ENCODE data around the gene EEF1AKMT3. TPM values are rescaled to one million over a fixed set of nuclear protein-coding genes. Genes with fewer than 3 reads are reported as not detected.

EEF1AKMT3 gene
- total RNA-seq, 2 donors from 2014 or later: 3.7 to 5.8 TPM

- Histone ChIP-seq H3K36me3 (ENCODE audit: control insufficient read depth, insufficient read depth, low read length) (peaks cover 13% of the 10 kb centered on the region), H3K4me1 (ENCODE audit: control insufficient read depth, insufficient read depth, low read length) (no peaks in the 10 kb centered on the region), H3K9me3 (ENCODE audit: control insufficient read depth, low read length) (no peaks in the 10 kb centered on the region), H3K4me3 (ENCODE audit: low read length) (no peak overlapping the region), H3K27me3 (ENCODE audit: control insufficient read depth, insufficient read depth, low read length, poor library complexity, severe bottlenecking) (no peaks in the 10 kb centered on the region), H3K27ac (ENCODE audit: low read depth, low read length) (no peak overlapping the region), H3K9ac (ENCODE audit: extremely low read depth, low read length, poor library complexity, severe bottlenecking) (no peak overlapping the region)
- no peaks in the 10 kb centered on the region for H3K9me3 Mint-ChIP-seq
- peak; percentile 92 for DNase-seq
- no peak overlapping the region for H3K27ac Mint-ChIP-seq
- no peaks in the 10 kb centered on the region for H3K27me3 Mint-ChIP-seq (ENCODE audit: insufficient read depth)
- peaks cover 3% of the 10 kb centered on the region for H3K4me1 Mint-ChIP-seq
- peak; percentile 64 for TF ChIP-seq CTCF (conservative IDR thresholded peaks at IDR 0.05)
- peaks cover 4% of the 10 kb centered on the region for H3K36me3 Mint-ChIP-seq (ENCODE audit: low read depth)
- H3K4me3 Mint-ChIP-seq: peak overlapping the region; percentile 23
- WGBS, 2 experiments (ENCODE audit: insufficient coverage in 1 of 2, insufficient read length in 1 of 2): 79 to 81% methylated on average over 10 to 12 of the region's 13 CpGs
Measured at GRCh38 chr12:57815177-57816000, 43.0 kb downstream of the EEF1AKMT3 start.

GRCh38 chr12:57816001-57816854 is 43.8 kb downstream of the EEF1AKMT3 start:
- Mint-ChIP-seq H3K4me1 (peaks cover 3% of the 10 kb centered on the region), H3K27ac (no peak overlapping the region)
- H3K27ac ChIP-seq (ENCODE audit: low read depth, low read length): no peak overlapping the region

GRCh38 chr12:57816855-57817151 is 44.4 kb downstream of the EEF1AKMT3 start:
- H3K9ac ChIP-seq (ENCODE audit: extremely low read depth, low read length, poor library complexity, severe bottlenecking): no peak overlapping the region
- peaks cover 3% of the 10 kb centered on the region for H3K4me1 Mint-ChIP-seq
- H3K9me3 Mint-ChIP-seq: no peaks in the 10 kb centered on the region
- peaks cover 18% of the 10 kb centered on the region for H3K36me3 Mint-ChIP-seq (ENCODE audit: low read depth)
- no peaks in the 10 kb centered on the region for H3K9me3 ChIP-seq (ENCODE audit: control insufficient read depth, low read length)
- H3K27me3 Mint-ChIP-seq (ENCODE audit: insufficient read depth): no peaks in the 10 kb centered on the region
- H3K4me3 Mint-ChIP-seq: no peak overlapping the region
- no peaks in the 10 kb centered on the region for H3K27me3 ChIP-seq (ENCODE audit: control insufficient read depth, insufficient read depth, low read length, poor library complexity, severe bottlenecking)
- H3K27ac ChIP-seq (ENCODE audit: low read depth, low read length): no peak overlapping the region
- WGBS, 2 experiments (ENCODE audit: insufficient coverage in 1 of 2, insufficient read length in 1 of 2): 89% methylated on average over 5 of the region's 5 CpGs; no CpG with 5 or more reads in 1 of the 2 experiments
- H3K36me3 ChIP-seq (ENCODE audit: control insufficient read depth, insufficient read depth, low read length): peaks cover 17% of the 10 kb centered on the region
- H3K4me3 ChIP-seq (ENCODE audit: low read length): no peak overlapping the region
- DNase-seq: no peak
- H3K4me1 ChIP-seq (ENCODE audit: control insufficient read depth, insufficient read depth, low read length): no peaks in the 10 kb centered on the region
- TF ChIP-seq CTCF (conservative IDR thresholded peaks at IDR 0.05): no peak
- H3K27ac Mint-ChIP-seq: no peak overlapping the region

More at GRCh38 chr12:57816001-57816854, 43.8 kb downstream of the EEF1AKMT3 start:
- Histone ChIP-seq H3K9ac (ENCODE audit: extremely low read depth, low read length, poor library complexity, severe bottlenecking) (no peak overlapping the region), H3K4me1 (ENCODE audit: control insufficient read depth, insufficient read depth, low read length) (no peaks in the 10 kb centered on the region), H3K27me3 (ENCODE audit: control insufficient read depth, insufficient read depth, low read length, poor library complexity, severe bottlenecking) (no peaks in the 10 kb centered on the region), H3K9me3 (ENCODE audit: control insufficient read depth, low read length) (no peaks in the 10 kb centered on the region), H3K36me3 (ENCODE audit: control insufficient read depth, insufficient read depth, low read length) (peaks cover 17% of the 10 kb centered on the region), H3K4me3 (ENCODE audit: low read length) (no peak overlapping the region)
- no peak overlapping the region for H3K4me3 Mint-ChIP-seq
- H3K9me3 Mint-ChIP-seq: no peaks in the 10 kb centered on the region
- TF ChIP-seq CTCF (conservative IDR thresholded peaks at IDR 0.05): no peak
- H3K27me3 Mint-ChIP-seq (ENCODE audit: insufficient read depth): no peaks in the 10 kb centered on the region
- peaks cover 13% of the 10 kb centered on the region for H3K36me3 Mint-ChIP-seq (ENCODE audit: low read depth)
- DNase-seq: no peak
- WGBS, 2 experiments (ENCODE audit: insufficient coverage in 1 of 2, insufficient read length in 1 of 2): 84 to 88% methylated on average over 3 of the region's 3 CpGs

Data from endodermal cell (in vitro differentiated cells).